ENCODE measurements around the gene CPLANE1. TPM values are rescaled to one million over a fixed set of nuclear protein-coding genes. Genes with fewer than 3 reads are reported as not detected.

Gene CPLANE1
- total RNA-seq, 1 experiment from 2014 or later = 15.3 TPM

- H3K4me3 ChIP-seq (ENCODE audit: low read depth, low read length) = no peak overlapping the region
- Mint-ChIP-seq H3K27me3 (ENCODE audit: insufficient read depth, unreplicated experiment) (no peaks in the 10 kb centered on the region), H3K27ac (ENCODE audit: unreplicated experiment) (no peak overlapping the region), H3K9me3 (ENCODE audit: unreplicated experiment) (no peaks in the 10 kb centered on the region), H3K36me3 (ENCODE audit: insufficient read depth, unreplicated experiment) (peaks cover 48% of the 10 kb centered on the region), H3K4me1 (ENCODE audit: low read depth, unreplicated experiment) (peaks cover 6% of the 10 kb centered on the region), H3K4me3 (ENCODE audit: unreplicated experiment) (no peak overlapping the region)
- no peak for DNase-seq
- no peak for TF ChIP-seq CTCF (IDR thresholded peaks at IDR 0.05; ENCODE audit: insufficient read depth in 1 of 2, low read depth in 1 of 2, low read length in 1 of 2, severe bottlenecking in 1 of 2, unreplicated experiment in 1 of 2)
- no TSS peak for BruUV-seq (replicated peaks)
- no peaks in the 10 kb centered on the region; the same call in 1 of the 2 replicates for H3K36me3 ChIP-seq (ENCODE audit: control insufficient read depth, insufficient read depth, low read length)
- H3K4me1 ChIP-seq = no peaks in the 10 kb centered on the region; the same call in 1 of the 2 replicates
- no peaks in the 10 kb centered on the region for H3K9me3 ChIP-seq
- H3K27me3 ChIP-seq (replicated peaks; ENCODE audit: control insufficient read depth, insufficient read depth, low read length) = no peaks in the 10 kb centered on the region
- ChIA-PET CTCF (no interaction called here), POLR2A (no interaction called here)
- intact Hi-C loops (cut with micrococcal nuclease; ENCODE audit: unreplicated experiment) = no loop called here
Measured at GRCh38 chr5:37060030-37060429, 189.1 kb downstream of the CPLANE1 start.

GRCh38 chr5:37056762-37057161 lies 192.4 kb downstream of the CPLANE1 start:
- Histone ChIP-seq H3K4me1 (no peaks in the 10 kb centered on the region), H3K4me3 (ENCODE audit: low read depth, low read length) (no peak overlapping the region), H3K36me3 (ENCODE audit: control insufficient read depth, insufficient read depth, low read length) (peaks cover 3% of the 10 kb centered on the region; the same call in 1 of the 2 replicates), H3K9me3 (no peaks in the 10 kb centered on the region), H3K27me3 (replicated peaks; ENCODE audit: control insufficient read depth, insufficient read depth, low read length) (no peaks in the 10 kb centered on the region)
- H3K27ac Mint-ChIP-seq (ENCODE audit: unreplicated experiment) = no peak overlapping the region
- TF ChIP-seq CTCF (IDR thresholded peaks at IDR 0.05; ENCODE audit: insufficient read depth in 1 of 2, low read depth in 1 of 2, low read length in 1 of 2, severe bottlenecking in 1 of 2, unreplicated experiment in 1 of 2) = no peak
- intact Hi-C loops (cut with micrococcal nuclease; ENCODE audit: unreplicated experiment) = no loop called here
- H3K27me3 Mint-ChIP-seq (ENCODE audit: insufficient read depth, unreplicated experiment) = no peaks in the 10 kb centered on the region
- no TSS peak for BruUV-seq (replicated peaks)
- ChIA-PET CTCF (no interaction called here), POLR2A (no interaction called here)
- H3K9me3 Mint-ChIP-seq (ENCODE audit: unreplicated experiment) = no peaks in the 10 kb centered on the region
- DNase-seq = no peak
- no peak overlapping the region for H3K4me3 Mint-ChIP-seq (ENCODE audit: unreplicated experiment)
- H3K4me1 Mint-ChIP-seq (ENCODE audit: low read depth, unreplicated experiment) = peaks cover 6% of the 10 kb centered on the region
- peaks cover 36% of the 10 kb centered on the region for H3K36me3 Mint-ChIP-seq (ENCODE audit: insufficient read depth, unreplicated experiment)

Other genes starting within 250 kb of the CPLANE1 start
- 63.9 and 65.3 TPM in 2 replicates for gene NUP155, start 121.7 kb upstream of the CPLANE1 start, total RNA-seq (2022)
- 40.2 and 40.9 TPM in 2 replicates for gene WDR70, start 129.9 kb upstream of the CPLANE1 start, total RNA-seq (2022)